Breast epithelium (tissue), 3 donors: ENCODE measurements around the gene TRANK1.

Experiments used
- POLR2AphosphoS5 ChIP-seq, 3 donors: sonication (generic); formaldehyde crosslinking; IDR thresholded peaks; one replicate each; pipeline ENCODE4 v1.6.1; 2017; ENCODE audit warnings: antibody characterized with exemption in 3 of 3
- TF ChIP-seq, protein P1 (sequence below), 3 donors: fragments of 450-650 bp; IDR thresholded peaks; one replicate each; pipeline ENCODE4 v1.5.1; 2016 to 2017; ENCODE audit warnings: antibody characterized with exemption in 3 of 3, mild to moderate bottlenecking in 3 of 3, moderate library complexity in 3 of 3

DNA sequence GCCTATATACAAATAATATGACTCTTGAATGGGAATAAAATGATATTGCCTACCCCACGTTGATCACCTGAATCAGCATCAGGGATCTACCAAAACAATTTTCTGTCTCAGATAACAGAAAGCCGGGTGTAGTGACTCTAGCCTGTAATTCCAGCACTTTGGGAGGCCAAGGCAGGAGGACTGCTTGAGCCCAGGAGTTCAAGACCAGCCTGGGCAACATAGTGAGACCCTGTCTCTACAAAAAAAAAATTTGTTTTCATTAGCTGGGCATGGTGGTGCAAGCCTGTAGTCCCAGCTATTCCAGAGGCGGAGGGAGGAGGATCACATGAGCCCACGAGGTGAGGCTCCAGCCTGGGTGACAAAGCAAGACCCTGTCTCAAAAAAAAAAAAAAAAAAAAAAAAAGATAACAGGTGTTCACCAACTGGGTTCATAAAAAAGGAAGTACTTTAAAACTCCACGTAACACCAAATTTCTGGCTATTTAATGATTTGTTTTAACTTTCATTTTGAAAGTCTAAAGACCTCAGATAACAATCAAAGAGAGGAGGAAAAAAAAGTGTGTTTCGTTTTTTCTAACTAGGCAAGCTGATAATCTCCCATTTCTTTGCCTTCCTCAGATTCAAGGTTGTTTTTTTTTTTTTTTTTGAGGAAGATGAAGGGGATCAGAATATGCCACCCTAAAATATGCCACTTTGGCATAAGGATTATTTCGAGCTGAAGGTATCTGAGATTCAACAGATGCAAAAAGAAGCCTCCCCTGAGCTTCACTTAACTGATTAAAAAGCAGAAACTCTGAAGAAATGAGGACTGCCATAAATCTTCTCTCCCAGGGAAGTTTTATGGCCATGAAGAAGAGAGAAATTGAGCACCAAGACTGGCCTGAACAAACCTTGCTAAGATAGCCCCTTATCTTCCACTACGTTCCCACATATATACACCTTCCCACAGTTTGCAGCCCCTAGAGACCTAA lies 44.1 kb downstream of the TRANK1 start:
- TF ChIP-seq, protein P1, sequence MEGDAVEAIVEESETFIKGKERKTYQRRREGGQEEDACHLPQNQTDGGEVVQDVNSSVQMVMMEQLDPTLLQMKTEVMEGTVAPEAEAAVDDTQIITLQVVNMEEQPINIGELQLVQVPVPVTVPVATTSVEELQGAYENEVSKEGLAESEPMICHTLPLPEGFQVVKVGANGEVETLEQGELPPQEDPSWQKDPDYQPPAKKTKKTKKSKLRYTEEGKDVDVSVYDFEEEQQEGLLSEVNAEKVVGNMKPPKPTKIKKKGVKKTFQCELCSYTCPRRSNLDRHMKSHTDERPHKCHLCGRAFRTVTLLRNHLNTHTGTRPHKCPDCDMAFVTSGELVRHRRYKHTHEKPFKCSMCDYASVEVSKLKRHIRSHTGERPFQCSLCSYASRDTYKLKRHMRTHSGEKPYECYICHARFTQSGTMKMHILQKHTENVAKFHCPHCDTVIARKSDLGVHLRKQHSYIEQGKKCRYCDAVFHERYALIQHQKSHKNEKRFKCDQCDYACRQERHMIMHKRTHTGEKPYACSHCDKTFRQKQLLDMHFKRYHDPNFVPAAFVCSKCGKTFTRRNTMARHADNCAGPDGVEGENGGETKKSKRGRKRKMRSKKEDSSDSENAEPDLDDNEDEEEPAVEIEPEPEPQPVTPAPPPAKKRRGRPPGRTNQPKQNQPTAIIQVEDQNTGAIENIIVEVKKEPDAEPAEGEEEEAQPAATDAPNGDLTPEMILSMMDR (IDR thresholded peaks at IDR 0.05), result no peak
- no peak for TF ChIP-seq POLR2AphosphoS5 (IDR thresholded peaks at IDR 0.05)
